GM12891 (cell line): ENCODE measurements around the gene MERTK.

Experiments used
- POLR2A ChIP-seq: IDR thresholded peaks from 2 replicates; pipeline ENCODE4 v1.6.1; 2011; ENCODE audit warnings: low read depth, low read length, control low read depth
- POLR2AphosphoS5 ChIP-seq: IDR thresholded peaks from 2 replicates; pipeline ENCODE4 v1.6.1; 2011; ENCODE audit warnings: low read depth, low read length, control low read depth
- SPI1 ChIP-seq: IDR thresholded peaks from 2 replicates; pipeline ENCODE4 v1.6.1; 2011; ENCODE audit warnings: low read depth, low read length, control low read depth
- TAF1 ChIP-seq: IDR thresholded peaks from 2 replicates; pipeline ENCODE4 v1.6.1; 2011; ENCODE audit warnings: low read depth, low read length, control low read depth

- TF ChIP-seq TAF1 (no peak), SPI1 (peak; percentile 95), POLR2A (no peak), POLR2AphosphoS5 (no peak)
These were observed 7.8 kb downstream of the MERTK start for GRCh38 chr2:111905990-111906735.
